HEK293T (cell line): ENCODE measurements around the gene UGGT2.

Source experiments
- FOXK2 ChIP-seq: fragments of 450-650 bp; IDR thresholded peaks from 2 replicates; pipeline ENCODE4 v1.6.1; 2016; ENCODE audit warnings: mild to moderate bottlenecking
- SP1 ChIP-seq: fragments of 450-650 bp; IDR thresholded peaks from 2 replicates; pipeline ENCODE4 v1.6.1; 2017
- SUZ12 ChIP-seq: fragments of 450-650 bp; IDR thresholded peaks from 2 replicates; pipeline ENCODE4 v1.6.1; 2016; ENCODE audit warnings: mild to moderate bottlenecking

DNA sequence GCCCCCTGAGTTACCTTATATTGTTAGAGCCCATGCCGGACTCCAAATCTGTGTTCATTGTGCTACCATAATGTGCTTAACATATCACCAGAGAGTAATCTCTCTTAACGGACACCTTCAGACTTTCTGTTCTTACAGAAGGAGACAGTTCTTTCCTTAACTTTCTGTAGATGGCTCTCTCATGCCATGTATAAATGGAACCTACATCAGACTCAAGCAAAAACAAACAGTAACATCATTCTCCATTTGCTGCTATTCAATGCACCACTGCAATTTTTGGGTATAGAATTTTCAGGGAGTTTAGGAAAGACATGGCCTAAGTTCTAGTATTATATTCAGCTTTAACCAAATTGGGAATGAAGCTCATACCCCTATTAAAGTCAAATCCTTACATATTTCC, 12.6 kb upstream of the UGGT2 start:
- no peak for TF ChIP-seq SUZ12
- no peak for TF ChIP-seq SP1
- no peak for TF ChIP-seq FOXK2
